HG03066 (cell line): ENCODE data around the gene CTAGE1.
"Not testable (repeated sequence)": the region's sequence is repeated elsewhere in the genome, so short reads cannot be mapped to it uniquely, and the experiment has no call there.

ENCODE experiments used
- ATAC-seq: cut with Tn5 transposase; IDR thresholded peaks from one replicate; pipeline ENCODE4 v1.9.1; 2021; ENCODE audit warnings: low read depth; ENCODE audit not compliant: unreplicated experiment

Gene CTAGE1, protein sequence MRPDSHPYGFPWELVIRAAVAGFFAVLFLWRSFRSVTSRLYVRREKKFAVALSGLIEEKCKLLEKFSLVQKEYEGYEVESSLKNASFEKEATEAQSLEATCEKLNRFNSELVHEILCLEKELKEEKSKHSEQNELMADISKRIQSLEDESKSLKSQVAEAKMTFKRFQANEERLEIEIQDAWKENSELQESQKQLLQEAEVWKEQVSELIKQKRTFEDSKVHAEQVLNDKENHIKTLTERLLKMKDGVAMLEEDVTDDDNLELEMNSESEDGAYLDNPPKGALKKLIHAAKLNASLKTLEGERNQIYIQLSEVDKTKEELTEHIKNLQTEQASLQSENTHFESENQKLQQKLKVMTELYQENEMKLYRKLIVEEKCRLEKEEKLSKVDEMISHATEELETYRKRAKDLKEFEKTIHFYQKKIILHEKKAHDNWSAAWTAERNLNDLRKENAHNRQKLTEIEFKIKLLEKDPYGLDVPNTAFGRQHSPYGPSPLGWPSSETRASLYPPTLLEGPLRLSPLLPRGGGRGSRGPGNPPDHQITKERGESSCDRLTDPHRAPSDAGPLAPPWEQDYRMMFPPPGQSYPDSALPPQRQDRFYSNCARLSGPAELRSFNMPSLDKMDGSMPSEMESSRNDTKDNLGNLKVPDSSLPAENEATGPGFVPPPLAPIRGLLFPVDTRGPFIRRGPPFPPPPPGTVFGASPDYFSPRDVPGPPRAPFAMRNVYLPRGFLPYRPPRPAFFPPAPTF

DNA sequence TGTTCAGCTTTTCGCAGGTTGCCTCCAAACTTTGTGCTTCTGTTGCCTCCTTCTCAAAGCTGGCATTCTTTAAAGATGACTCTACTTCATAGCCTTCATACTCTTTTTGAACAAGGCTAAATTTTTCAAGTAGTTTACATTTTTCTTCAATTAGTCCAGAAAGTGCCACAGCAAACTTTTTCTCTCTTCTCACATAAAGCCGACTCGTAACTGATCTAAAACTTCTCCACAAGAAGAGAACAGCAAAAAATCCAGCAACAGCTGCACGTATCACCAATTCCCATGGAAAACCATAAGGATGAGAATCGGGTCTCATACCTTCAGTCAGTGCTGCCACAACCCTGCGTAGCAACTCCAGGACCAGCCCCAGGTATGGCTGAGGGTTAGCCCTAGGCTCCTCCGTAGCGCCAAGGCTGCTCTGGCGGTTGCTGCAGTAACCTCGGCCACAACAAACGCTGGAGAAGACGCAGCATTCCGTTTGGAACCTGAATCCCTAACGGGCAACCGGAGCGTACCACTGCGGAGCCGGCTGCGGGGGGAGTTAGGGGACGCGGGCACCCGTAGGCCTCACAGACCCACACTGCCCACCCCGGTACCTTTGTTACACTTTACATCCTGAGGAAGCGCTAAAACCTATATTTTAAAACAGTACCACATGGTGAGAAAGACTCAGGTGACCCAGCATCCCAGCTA, at the start of gene CTAGE1:
Gene CTAGE1 (minus strand): TSS at position 420 of the 693 bp plus-strand sequence. CDS start 104 bp downstream, at position 316.
- no peak for ATAC-seq

DNA sequence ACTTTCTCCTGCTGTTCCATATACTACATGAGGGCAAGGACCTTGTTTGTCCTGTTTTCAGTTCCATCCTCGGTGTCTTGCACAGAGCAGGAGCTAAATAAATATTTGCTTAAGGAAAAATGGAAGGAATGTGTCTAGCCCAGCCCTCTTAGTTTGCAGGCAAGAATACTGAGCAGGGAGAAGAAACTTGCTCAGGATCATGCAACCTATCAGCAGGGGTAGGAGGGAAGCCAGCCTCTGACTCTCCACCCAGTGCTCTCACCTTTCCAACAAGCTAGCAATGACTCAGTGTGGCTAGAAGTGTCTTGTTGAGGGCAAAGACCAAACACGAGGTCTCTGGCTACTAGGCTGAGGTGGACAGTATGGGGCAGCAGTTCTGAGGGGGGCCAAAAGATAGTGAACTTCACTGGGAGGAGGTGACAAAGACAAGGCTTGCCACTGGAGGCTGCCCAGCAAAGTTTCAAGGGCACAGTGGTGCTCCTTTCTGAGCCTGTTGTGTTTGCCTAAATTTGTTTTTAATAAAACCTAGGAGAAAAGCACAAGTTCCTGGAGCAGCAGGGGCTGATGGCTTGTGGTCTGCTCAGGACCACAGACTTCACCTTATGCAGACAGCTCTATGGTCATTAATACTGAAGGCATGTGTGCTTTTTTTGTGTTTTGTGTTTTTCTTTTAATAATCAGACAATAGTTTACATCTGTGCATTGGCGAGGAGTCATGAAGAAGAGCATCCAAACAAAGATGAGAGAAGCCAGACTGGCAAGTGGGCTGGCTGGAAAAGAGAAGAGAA, 49.1 kb upstream of the CTAGE1 start:
- ATAC-seq: no peak

DNA sequence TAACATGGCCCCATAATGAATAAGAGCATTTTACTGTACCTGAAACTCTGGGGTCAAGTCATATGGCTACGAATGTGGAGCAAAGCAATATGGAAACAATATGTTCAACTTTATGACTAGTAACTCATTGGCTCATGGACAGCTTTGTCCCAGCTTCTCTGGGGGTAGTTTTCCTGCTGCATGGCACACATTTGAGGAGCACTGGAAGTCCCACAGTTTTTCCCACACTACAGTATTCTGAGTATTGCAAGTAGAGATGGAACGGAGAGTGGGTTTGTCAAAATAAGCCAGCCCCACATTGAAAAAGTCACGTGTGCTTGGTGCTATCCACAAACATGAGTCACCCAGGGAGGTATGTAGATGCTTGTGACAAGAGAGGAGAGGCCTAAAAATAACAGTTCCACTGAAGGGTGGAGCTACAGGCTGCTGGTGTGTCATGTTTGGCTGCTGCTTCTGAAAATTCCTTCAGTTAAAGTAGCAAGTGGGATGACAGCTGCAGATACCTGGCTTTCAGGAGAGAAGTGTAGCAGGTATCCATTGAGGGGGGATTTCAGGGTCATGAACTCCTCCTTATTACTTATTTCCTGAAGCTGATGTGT, 48.2 kb upstream of the CTAGE1 start:
- no peak for ATAC-seq

DNA sequence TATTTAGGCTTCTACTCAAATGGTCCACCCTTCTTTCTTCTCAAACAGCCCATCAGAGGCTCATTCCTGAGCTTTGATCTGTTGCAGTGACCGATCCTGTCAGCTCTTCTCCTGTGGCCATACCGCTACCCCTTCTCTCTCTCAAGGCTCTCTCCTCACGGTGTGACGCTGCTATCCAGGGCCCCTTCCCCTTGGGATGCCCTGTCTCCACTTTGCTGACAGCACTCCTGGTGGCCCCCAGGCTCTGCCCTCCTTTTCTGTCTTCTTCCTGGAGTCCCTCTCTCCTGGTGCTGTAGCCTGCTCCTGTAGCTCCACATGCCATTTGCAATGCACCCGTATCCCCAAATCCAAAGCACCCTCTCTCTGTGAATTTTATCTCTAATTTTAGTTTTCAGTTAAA, 45.4 kb upstream of the CTAGE1 start:
- ATAC-seq: no peak

DNA sequence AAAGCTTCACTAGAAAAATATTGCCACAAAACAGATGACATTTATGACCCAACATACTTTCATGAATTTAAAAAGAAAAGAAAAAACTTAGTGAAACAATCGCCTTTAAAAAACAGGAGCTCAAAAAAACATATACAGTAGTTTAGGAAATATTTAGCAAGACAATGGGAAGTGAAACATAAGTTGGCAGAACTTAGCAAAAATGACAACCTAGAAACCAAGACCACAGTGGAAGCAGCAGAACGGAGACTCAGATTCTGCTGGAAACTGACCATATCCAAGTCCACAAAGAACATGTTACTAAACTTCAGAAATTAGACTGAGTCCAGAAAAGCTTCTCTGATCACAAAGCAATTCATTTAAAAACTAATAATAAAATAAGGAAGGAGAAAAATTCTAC, 41.8 kb upstream of the CTAGE1 start:
- ATAC-seq: no peak

DNA sequence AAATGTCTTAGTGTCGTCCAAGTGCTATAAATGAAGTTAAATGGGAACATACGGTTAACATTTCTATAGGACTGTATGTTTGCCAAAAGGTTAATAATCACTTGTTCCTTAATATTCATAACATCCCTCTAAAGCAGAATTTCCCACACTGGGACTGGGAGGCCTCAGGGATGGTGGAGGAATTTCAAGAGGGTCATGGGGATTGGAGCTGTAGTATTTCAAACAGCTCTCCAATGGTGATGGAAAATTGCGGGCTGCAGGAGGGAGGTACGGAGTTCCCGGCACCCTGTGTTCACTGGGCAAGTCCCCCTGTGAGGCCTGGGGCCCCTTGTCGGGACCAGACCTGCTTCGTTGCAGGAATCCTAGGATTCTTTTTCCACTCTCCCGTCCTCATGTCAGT, 39.8 kb upstream of the CTAGE1 start:
- no peak for ATAC-seq

DNA sequence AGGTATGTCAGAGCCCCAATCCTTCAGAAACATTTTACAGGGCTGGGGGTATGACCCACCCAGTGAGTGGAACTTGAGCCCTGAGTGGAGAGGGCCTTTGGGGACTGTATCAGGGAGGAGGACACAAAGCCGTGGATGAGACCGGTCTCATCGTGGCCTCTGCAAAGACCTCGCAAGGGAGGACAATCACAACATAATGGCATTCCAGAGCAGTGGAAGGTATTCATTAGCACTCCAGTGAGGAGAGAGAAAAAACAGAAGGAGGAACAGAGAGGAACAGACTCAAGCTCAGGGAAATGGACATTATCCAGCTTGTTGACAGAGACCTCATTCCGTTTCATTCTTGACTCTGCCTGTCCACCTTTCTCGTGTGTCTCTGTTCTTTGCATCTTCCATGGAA, 38.8 kb upstream of the CTAGE1 start:
- ATAC-seq: no peak

DNA sequence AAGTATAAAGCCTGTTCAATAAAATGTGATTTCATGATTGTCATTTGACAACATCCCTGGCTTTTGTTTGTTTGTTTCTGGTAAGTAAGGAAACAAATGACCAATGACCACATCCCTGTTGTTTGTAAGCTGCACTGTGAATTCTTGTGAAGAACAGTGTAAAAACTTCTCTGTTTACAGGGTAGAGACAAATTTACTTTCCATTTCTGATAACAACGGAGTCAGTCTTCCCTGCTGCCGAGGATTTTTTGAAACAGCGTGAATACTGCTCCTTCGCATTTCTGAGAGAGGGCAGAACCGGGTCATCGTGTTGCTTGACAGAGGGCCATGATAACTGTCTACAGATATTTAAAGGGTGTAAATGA, 38.4 kb upstream of the CTAGE1 start:
- no peak for ATAC-seq

DNA sequence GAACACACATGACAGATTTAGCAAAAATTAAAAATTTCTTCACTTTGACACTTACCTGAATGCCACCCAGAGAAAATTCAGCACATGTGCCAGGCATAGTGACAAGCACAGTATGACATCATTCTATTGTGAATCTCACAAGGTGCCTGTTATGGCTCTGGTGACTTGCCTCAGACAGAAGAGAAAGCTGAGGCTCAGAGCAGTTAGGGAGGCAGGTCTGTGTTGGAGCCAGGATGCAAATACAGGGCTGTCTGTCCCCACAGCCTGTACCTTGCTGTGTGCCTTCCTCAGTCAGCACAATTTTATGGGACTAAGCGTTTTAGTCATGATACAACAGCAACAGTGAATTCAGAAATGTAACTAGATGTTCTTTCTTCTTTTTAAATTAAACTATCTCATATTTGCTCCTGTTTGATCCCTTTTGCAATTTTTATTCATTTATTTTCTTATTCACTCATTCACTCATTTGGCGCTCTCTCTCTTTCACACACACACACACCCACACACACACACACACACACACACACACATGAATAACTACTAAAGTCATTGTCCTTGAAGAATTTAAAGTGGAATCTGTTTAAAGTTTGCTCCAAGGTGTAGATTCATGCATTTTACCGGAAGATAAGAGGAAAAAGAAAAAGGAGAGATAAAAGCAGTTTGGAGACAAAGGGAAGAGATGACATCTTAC, 37.9 kb upstream of the CTAGE1 start:
- ATAC-seq: no peak

DNA sequence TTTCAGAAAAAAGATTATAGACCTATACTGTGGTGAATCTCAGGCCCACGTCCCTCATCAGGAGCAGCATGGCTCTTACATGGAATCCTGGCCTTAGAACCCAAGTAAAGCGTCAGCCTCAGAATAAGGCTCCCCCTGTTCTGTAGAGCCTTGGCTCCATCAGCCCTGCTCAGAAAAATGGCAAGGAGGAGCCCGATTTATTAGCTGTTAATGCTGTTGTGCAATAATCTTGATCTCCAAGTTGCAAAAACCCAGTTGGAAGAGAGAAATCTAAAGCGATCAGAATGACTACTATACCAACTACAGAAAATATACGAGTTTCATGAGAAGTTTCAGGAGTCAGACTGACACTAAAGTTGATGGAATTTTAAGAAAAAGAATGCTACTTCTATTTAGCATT, 35.6 kb upstream of the CTAGE1 start:
- ATAC-seq: no peak

DNA sequence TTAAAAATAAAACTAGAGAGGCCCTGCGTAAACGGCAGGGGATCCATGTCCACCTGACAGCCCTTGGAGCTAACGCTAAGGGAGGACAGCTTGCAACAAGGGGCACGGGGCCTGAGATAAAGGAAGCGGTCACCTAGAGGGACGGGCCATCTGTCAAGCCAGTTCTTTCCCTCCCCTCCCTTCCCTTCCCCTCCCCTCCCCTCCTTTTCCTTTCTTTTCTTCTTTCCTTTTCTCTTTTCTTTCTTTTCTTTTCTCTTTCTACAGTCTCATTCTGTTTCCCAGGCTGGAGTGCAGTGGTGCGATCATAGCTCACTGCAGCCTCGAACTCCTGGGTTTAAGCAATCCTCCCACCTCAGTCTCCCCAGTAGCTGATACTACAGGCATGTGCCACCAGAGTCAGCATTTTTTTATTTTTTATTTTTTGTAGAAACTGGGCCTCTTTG, 34.5 kb upstream of the CTAGE1 start:
- no peak for ATAC-seq

DNA sequence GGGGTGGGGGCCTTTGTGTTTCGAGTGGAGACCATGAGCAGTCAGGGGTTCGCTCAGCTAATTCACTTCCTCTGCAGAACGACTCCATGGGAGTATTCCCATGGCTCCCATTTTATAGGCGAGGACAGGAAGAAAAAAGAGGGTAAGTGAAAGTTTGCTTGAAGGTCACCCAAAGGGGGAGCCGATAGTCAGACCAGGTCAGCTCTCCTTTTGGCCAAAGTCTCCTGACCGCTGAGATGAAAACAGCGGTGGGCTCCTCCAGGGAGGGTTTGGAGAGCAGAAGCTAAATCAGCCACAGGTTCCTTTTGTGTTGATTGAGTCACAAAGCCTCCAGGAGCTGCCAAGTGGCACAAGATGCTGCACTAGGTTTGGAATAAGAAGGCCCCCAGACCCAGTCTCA, 34.1 kb upstream of the CTAGE1 start:
- ATAC-seq: no peak

DNA sequence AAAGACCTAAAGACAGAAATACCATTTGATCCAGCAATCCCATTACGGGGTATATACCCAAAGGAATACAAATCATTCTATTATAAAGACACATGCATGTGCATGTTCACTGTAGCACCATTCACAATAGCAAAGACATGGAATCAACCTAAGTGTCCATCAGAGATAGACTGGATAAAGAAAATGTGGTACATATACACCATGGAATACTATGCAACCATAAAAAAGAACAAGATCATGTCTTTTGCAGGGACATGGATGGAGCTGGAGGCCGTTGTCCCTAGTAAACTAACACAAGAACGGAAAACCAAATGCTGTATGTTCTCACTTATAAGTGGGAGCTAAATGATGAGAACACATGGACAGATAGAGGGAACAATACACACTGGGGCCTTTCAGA, 33.1 kb upstream of the CTAGE1 start:
- ATAC-seq: not testable (repeated sequence)

DNA sequence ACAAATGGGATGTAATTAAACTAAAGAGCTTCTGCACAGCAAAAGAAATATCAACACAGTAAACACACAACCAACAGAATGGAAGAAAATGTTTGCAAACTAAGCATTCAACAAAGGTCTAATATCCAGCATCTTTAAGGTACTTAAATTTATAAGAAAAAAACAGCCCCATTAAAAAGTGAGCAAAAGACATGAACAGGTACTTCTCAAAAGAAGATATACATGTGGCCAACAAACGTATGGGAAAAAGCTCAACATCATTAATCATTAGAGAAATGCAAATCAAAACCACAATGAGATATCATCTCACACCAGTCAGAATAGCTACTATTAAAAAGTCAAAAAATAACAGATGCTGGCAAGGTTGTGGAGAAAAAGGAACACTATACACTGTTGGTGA, 32.6 kb upstream of the CTAGE1 start:
- ATAC-seq: not testable (repeated sequence)

DNA sequence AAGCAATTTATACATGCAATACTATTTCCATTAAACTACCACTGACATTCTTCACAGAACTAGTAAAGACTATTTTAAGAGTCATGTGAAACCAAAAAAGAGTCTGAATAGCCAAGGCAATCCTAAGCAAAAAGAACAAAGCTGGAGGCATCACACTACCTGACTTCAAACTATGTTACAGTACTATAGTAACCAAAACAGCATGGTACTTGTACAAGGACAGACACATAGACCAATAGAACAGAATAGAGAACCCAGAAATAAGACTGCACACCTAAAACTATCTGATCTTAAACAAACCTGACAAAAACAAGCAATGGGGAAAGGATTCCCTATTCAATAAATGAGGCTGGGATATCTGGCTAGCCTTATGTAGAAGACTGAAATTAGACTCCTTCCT, 32.0 kb upstream of the CTAGE1 start:
- not testable (repeated sequence) for ATAC-seq

DNA sequence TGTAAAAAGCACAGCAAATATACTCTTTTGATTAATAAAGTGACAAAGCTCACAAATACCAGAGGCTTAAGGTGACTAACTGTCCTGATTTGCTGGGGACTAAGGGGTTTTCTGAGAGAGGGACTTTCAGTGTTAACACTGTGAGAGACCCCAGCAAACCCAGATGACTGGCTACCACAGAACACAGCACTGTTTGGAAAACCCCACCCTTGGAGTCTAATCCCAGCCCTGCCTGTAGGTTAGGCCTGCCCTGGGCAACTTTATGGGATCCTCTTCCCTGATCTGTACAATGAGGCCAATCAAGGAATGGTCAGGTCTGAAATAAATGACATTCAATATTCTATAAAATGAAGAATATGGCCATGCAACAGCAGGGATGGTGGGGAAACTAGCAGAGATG, 30.5 kb upstream of the CTAGE1 start:
- no peak for ATAC-seq

DNA sequence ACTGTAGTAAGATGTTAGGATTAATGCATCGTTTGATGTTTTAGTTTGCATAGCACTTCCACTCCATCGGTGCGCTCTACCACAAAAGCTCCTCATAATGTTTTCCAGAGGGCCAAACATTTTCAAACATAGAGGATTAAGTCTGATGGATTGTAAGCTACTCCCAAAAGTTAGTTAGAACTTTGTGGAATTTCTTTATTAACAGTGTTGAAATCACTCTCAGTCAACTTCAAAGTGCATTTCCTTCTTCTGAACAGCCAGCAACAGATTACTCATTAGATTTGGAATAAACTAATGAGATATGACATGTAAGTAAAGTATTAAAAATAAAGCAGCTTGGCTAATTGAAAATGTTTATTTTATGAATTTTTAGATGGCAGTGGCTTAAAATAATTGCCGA, 30.1 kb upstream of the CTAGE1 start:
- ATAC-seq: no peak

DNA sequence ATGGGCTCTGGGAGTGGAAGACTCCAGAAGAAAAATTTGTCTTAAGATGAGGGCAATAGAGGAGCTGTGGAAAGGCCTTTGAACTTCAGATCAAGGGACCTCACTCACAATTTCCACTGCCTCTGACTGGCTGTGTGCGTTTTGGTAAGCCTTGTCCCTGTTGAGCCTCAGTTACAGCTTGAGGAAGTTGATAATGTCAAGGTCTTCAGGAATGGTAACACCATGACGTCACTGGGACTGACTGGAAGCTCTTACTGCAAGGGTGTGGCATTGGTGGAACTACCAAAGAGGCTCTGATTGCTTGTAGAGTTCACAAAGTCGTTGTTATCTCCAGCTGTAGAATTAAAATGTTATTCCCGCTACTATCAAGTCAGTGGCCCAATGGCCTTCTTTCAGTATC, 29.2 kb upstream of the CTAGE1 start:
- no peak for ATAC-seq

DNA sequence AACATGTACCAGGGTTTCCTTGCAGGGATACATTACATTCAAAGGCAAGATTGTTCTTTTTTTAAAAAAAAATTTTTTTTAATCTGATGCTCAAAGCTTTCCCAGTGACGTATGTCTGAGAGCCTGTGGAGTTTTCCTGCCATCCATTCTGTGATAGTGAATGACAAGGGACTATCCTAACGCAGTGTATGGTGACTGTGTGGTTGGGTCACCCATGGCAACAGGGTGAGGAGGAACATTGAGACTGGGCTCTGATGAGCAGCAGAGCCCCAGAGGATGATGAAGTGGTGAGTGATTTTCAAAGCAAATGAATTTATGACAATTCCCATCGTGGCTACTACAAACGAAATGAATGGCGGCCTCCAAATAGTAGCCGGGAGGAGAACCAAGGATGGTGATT, 28.6 kb upstream of the CTAGE1 start:
- no peak for ATAC-seq

DNA sequence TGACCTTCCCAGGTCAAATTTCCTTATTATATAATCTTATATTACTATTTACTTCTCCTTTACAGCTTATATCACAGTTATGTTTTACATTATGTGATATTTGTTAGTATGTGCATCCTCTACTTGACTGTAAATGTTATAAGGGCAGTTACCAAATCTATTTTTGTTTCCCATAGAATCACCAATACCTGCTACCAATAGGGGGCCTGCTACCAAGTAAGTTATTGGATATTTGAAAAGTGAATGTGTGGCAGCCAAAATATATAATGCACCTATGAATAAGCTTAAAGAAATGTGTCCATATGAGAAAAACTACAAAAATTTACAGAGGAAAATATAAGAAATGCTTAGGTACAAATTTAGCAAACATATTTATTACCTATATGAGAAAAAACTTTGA, 23.9 kb upstream of the CTAGE1 start:
- no peak for ATAC-seq
